ENCODE results near the gene THAP3. TPM values are rescaled to one million over a fixed set of nuclear protein-coding genes. Genes with fewer than 3 reads are reported as not detected.

Gene THAP3
- total RNA-seq, 6 experiments from 2014 or later = 5.9 to 11.3 (median 10.3) TPM

DNA sequence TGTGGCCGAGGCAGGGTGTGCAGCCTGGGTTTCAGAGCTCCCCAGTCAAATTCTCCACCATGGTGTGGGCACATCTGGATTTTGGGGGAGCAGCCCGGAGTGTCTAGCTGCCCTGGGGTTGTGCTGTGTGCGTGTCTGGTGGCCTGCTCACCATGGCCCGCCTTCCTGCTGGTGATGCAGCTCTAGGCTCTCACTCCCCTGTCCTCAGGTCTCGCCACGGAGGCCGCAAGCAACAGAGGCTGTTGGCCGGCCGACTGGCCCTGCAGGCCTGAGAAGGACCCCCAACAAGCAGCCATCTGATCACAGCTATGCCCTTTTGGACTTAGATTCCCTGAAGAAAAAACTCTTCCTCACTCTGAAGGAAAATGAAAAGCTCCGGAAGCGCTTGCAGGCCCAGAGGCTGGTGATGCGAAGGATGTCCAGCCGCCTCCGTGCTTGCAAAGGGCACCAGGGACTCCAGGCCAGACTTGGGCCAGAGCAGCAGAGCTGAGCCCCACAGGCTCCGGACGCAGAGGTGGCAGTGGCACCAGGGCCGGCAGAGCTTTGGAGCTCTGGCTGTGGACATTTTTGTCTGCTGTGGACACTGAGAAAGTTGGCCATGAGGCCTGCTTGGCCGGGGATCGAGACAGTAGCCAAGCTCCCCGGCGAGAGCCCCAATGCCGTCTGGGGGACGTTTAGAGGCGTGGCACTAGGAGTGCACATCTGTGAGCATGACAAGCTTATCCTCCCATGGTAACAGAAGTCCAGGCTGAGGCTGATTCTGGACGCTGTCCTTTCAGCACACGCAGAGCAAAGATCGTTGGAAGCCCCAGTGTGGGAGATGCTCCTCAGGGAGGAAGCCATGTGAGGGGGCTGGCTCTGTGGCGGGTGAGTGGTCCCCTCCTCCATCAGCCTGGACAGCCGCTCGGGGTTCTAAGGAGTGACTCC is 8.2 kb downstream of the THAP3 start:
- ATAC-seq = no peak
- intact Hi-C loops (cut with DNase I) = loop anchor here in 1 of 2 donors (10.0 kb wide), 1 partner anchor 148 kb away; no protein-coding TSS in a partner anchor
- no peak for DNase-seq
- no peaks in the 10 kb centered on the region for H3K27me3 ChIP-seq
- peaks cover 0 to 82% (median 6%) of the 10 kb centered on the region in 4 donors for H3K36me3 ChIP-seq
- H3K9me3 ChIP-seq = no peaks in the 10 kb centered on the region
- H3K4me3 ChIP-seq = no peak overlapping the region
- H3K4me1 ChIP-seq = no peaks in the 10 kb centered on the region
- no peak for TF ChIP-seq POLR2A (IDR thresholded peaks at IDR 0.05)
- TF ChIP-seq CTCF (IDR thresholded peaks at IDR 0.05) = no peak
- H3K27ac ChIP-seq = no peak overlapping the region
- WGBS (ENCODE audit: insufficient coverage, low coverage, low lambda C conversion rate, missing lambda C conversion rate) = 90% methylated on average over 2 of the region's 30 CpGs

DNA sequence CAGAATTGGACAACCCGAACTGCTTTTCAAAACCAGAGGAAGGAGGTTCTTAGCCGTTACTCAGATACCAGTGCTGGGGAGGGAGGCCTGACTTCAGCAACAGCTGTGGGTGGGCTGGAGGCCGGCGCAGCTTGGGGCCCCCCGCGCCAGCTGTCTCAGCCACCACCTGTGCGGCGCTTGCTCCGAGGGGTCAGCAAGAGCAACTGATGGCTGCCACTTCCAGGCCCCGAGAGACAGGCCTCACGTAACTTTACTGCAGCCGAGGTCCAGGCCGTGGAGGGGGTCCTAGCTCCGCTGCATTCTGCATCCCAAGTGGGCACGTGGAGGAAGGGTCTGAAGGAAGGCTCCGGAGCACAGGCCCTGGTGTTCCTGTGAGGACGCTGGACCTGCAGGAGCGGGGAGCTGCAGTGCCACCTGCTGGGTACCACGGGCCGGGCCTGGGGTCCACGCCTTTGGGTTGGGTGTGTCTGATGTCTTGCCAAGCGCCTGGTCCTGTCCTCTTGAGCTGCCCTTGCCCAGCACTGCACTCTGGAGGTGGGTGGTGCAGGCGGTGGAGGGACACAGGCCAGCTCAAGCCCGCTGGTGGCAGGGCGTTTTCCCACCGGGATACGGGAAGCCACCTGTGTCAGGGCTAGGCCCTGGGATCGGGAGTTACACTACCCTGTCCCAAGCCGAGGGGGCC is 9.8 kb downstream of the THAP3 start:
- Histone ChIP-seq H3K36me3 (peaks cover 0 to 73% (median 7%) of the 10 kb centered on the region in 4 donors), H3K4me1 (no peaks in the 10 kb centered on the region), H3K4me3 (no peak overlapping the region), H3K27me3 (no peaks in the 10 kb centered on the region), H3K9me3 (no peaks in the 10 kb centered on the region), H3K27ac (no peak overlapping the region)
- intact Hi-C loops (cut with DNase I) = loop anchor here in 1 of 2 donors (10.0 kb wide), 1 partner anchor 150 kb away; no protein-coding TSS in a partner anchor
- ATAC-seq = peak; percentile 92 to 94 (median 94)
- 46% methylated on average over 6 of the region's 29 CpGs for WGBS (ENCODE audit: insufficient coverage, low coverage, low lambda C conversion rate, missing lambda C conversion rate)
- peak; percentile 80 to 85 (median 84) for DNase-seq
- TF ChIP-seq CTCF (IDR thresholded peaks at IDR 0.05) = peak; percentile 59 to 78 (median 68)
- no peak for TF ChIP-seq POLR2A (IDR thresholded peaks at IDR 0.05)

GRCh38 chr1:6635161-6635909 is 10.7 kb downstream of the THAP3 start:
- no peak for ATAC-seq
- 89% methylated on average over 5 of the region's 20 CpGs for WGBS (ENCODE audit: insufficient coverage, low coverage, low lambda C conversion rate, missing lambda C conversion rate)
- peaks cover 0 to 73% (median 10%) of the 10 kb centered on the region in 4 donors for H3K36me3 ChIP-seq

More at GRCh38 chr1:6635161-6635909, 10.7 kb downstream of the THAP3 start:
- Histone ChIP-seq H3K27ac (no peak overlapping the region), H3K4me1 (no peaks in the 10 kb centered on the region), H3K27me3 (no peaks in the 10 kb centered on the region), H3K9me3 (no peaks in the 10 kb centered on the region), H3K4me3 (no peak overlapping the region)
- DNase-seq = no peak
- TF ChIP-seq CTCF (IDR thresholded peaks at IDR 0.05) (no peak), POLR2A (IDR thresholded peaks at IDR 0.05) (no peak)
- intact Hi-C loops (cut with DNase I) = loop anchor here in 1 of 2 donors (10.0 kb wide), 1 partner anchor 151 kb away; no protein-coding TSS in a partner anchor
